NCI-H1105 (cell line): ENCODE data around the gene TNNC2.
"Not testable (repeated sequence)": the region's sequence is repeated elsewhere in the genome, so short reads cannot be mapped to it uniquely, and the experiment has no call there.

Source experiments
- DNase-seq: peaks from one replicate; lab custom pipeline; 2025; lab: John Stamatoyannopoulos, UW

Gene TNNC2

GRCh38 chr20:45848969-45849582 is 22.0 kb upstream of the TNNC2 start:
- DNase-seq: no peak

GRCh38 chr20:45848421-45848820 is 21.3 kb upstream of the TNNC2 start:
- no peak for DNase-seq

GRCh38 chr20:45845452-45845851 is 18.3 kb upstream of the TNNC2 start:
- no peak for DNase-seq

GRCh38 chr20:45843506-45843905 is 16.4 kb upstream of the TNNC2 start:
- no peak for DNase-seq

- DNase-seq: no peak
Observed at GRCh38 chr20:45842169-45842812, 15.2 kb upstream of the TNNC2 start.

GRCh38 chr20:45841407-45842129 is 14.5 kb upstream of the TNNC2 start:
- DNase-seq: no peak

GRCh38 chr20:45840700-45841198 is 13.6 kb upstream of the TNNC2 start:
- no peak for DNase-seq

- no peak for DNase-seq
Observed at GRCh38 chr20:45836841-45837240, 9.7 kb upstream of the TNNC2 start.

- no peak for DNase-seq
Observed at GRCh38 chr20:45835825-45836224, 8.7 kb upstream of the TNNC2 start.

GRCh38 chr20:45835329-45835765 is 8.2 kb upstream of the TNNC2 start:
- DNase-seq: no peak

GRCh38 chr20:45834797-45835161 is 7.7 kb upstream of the TNNC2 start:
- no peak for DNase-seq

- DNase-seq: no peak
Observed at GRCh38 chr20:45833883-45834796, 7.0 kb upstream of the TNNC2 start.

GRCh38 chr20:45833030-45833882 is 6.1 kb upstream of the TNNC2 start, which contains the start of gene SNX21:
Gene SNX21, plus strand, starts transcription at chr20:45833799. Its CDS starts 121 bp downstream, at chr20:45833920.
- DNase-seq: peak; percentile 19

- no peak for DNase-seq
Observed at GRCh38 chr20:45832619-45833018, 5.5 kb upstream of the TNNC2 start.

- DNase-seq: not testable (repeated sequence)
Observed at GRCh38 chr20:45829673-45830106, 2.6 kb upstream of the TNNC2 start.

GRCh38 chr20:45828589-45828988 is 1.5 kb upstream of the TNNC2 start:
- DNase-seq: no peak

- DNase-seq: no peak
Observed at GRCh38 chr20:45827712-45828111, 600 bp upstream of the TNNC2 start.

- DNase-seq: no peak
Observed at GRCh38 chr20:45826381-45827019, 612 bp downstream of the TNNC2 start.

GRCh38 chr20:45823949-45824835 is 2.9 kb downstream of the TNNC2 start:
- no peak for DNase-seq
